Measurements from ENCODE around the gene BAIAP2L1.

The BAIAP2L1 gene

DNA sequence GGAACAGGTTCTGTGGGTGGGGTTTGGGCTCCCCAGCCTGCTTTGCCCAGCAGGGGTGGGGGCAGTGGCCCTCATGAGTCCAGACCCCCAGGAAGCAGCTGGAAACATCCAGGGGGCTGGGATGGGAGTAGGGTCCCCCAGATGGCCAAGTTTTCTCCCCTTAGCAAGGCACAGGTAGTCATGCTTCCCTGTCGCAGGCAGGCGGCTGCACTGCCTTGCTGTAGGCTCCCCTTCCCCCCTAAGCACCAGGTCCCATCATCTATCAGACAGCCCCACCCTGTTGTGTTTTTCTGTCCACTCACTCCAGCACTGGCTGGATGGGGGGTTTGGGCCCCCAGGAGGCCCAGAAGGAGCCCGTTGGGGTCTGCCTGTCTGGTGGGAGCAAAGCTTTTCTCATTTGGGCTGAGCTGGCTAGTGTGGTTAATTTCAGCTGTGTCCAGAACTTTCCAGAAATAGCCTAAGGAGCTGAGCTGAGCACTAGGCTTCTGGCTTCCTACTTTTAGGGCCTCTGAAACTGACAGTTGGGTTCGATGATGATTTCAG lies 111.5 kb downstream of the BAIAP2L1 start:
- no peak for DNase-seq

DNA sequence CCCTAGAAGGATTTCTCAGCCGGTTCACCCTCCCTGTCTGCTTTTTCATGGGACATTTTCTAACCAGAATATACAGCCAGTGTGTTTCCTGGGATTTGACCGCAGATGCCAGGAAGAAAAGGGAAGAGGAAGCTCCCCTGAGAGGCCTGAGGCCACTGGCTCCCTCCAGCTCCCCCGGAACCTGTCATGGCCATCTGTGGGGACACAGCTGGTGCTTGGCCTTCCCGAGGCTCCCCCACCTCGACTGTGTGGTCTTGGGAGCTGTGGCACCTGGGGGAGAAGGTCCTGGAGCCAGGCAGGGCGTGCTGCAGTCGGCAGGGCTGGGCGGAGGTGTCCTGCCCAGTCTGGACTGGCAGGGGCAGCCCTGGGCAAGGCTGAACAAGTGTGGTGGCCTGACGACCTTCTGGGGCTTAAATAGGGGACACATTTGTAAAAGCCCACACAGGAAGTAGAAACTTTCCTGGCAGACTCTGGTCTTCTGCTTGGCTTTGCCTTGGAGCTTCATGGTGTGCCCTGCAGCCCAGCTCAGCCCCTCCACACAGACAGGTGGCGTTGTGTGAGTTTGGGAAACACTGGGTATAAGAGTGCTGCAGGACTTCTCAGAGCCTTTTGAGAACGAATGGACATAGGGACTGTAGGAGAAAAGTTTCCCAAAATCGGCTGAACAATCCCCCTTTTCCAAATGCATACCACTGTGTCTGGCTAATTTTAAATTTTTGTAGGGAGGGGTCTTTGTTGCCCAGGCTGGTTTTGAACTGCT lies 112.6 kb downstream of the BAIAP2L1 start:
- DNase-seq = no peak

DNA sequence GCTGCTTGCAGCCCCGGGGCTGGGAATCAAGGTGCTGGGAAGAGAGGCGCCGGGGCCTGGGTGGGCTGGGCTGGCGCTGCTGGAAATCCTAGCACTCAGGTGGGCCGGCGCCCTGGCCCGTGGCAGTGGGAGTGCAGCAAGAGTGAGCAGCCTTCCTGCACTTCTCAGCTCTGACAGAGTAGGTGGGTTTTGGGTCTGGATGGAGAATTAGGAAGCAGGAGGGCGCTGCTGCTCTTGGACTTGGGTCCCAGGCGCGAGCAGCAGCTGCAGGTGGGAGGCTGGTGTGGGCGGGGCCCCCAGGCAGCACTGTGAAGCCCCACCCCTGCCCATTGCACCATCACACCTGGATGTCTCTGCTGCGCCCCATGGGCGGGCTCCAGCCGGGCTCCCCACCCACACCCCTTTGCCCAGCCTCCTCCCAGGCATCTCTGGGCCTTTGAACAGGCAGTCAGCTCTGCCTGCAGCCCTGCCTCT lies 113.4 kb downstream of the BAIAP2L1 start:
- no peak for DNase-seq

DNA sequence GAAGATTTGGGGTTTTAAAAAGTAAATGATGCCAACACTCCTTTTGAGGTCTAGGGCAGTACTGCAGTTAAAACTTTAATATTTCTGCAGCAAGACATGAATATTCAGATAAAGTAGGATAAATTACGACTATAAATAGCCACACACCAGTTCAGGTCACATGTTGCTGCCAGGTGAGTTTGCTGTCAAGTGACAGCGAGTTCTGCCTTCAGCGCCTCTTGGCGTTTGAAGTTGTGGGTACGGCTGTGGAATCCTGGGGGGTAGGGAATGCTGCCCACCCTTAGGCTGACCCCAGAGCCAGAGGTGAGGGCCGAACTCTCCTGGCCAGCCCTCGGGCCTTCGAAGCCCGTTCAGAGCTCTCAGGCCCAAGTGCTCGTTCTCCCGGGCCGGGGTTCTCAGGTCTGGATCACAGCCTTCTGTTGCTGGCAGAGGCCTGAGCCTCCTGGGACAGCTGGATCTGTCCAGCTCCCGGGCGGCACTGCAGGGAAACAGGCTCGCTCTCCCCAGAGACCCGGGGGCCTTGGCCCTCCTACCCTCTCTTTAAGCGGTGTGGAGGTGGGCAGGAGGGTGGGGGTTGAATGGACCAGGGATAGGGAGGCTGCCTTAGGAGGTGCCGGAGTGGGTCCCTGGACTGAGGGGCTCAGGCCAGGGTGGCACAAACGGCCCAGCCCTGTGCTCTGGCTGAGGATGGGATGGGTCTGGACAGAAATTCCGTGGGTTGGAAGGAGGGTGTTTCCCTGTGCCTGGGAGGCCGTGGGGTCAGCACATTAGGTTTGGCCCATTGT lies 114.0 kb downstream of the BAIAP2L1 start:
- no peak for DNase-seq

DNA sequence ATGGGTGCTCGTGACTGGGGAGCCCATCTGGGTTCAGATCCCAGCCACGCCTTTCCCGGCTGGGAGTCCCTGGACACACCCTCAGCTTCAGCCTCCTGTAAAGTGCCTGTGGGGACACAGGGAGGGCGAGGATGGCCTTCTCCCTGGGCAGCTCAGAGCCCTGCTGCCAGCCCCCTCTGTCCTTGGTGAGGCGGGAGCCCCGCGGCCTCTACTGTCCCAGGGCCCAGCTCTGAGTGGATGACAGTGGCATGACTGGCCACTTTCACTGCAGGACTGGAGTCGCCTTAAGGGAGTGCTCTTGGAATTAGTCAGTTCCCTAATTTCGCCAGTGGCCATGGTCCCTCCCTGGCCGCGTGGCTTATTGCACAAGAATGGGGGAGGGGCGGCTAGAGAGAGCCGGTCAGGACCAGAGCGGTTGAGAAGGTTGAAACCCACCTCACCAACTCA lies 114.8 kb downstream of the BAIAP2L1 start:
- DNase-seq = no peak

DNA sequence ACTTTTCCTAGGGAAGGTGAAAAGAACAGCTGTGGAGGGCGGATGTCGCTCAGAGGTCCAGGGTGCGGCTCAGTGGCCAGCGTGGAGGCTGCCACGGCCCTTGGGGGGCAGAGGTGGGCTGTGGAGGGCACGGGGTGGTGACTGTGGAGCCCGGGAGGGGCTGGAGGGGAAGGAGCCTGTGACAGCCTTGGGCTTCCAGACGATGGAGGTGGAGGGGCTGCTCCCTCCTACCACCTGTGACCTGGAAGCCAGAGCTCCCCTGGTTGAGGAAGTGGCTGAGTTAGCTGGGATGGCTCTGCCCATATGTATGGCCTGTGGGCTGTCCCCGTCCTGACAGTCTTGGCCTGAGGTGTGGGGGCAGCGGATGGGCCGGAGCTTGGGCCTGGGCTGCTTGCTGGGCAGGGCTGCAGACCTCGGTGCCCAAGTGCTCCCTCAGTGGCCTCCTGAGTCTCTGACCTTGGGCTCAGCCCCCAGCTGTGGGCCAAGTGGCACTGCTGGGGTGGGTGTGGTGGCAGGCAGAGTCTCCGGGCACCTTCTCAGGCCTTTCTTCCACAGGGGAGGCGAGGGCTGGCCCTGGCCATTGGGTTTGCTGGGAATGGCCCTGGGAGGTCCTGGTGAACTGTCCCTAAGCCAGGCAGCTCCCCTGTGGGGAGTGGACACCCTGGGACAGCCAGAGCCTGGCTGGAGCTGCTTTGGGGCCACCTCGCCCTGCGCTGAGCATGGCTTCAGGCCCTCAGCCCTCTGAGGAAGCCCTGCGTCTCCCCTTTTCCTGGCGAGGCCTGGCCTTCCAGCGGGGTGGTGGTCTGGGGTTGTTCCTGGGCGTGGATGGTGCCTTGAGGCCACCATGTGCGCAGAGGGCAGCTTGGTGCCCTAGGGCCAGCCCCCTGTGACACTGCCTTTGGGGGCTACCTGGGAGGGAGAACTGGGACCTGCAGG lies 115.5 kb downstream of the BAIAP2L1 start:
- DNase-seq = no peak

DNA sequence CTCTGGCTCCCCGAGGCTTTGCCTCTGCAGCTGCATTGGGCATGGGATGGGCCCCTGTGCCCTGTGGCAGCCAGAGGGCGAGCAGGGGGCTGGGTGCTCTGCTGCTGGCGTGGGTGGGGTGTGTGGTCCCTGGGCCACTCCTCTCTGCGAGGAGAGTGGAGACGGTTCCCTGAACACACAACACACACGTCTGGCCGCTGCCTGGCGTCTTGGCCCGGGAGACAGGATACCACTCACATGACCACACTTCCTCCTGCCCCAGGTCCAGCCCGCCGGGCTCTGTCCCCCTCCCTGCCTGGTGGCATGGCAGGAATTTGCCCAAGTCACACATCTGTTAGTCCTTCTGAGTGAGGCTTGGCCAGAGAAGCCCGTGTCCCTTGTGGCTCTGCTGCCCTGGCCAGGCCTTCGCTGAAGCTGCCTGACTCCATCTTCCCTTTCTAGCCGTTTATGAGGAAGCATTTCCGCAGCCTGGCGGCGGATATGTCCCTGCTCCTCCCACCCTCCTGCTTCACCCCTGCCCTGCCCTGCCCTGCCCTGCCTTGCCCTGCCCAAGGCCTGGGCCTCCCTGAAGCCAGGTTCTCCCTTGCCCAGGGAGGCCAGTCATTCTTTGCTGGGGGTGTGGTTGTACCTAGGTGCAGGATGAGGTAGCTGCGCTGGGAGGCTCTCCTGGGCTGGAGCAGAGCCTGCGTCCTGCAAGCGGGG lies 116.4 kb downstream of the BAIAP2L1 start:
- no peak for DNase-seq

DNA sequence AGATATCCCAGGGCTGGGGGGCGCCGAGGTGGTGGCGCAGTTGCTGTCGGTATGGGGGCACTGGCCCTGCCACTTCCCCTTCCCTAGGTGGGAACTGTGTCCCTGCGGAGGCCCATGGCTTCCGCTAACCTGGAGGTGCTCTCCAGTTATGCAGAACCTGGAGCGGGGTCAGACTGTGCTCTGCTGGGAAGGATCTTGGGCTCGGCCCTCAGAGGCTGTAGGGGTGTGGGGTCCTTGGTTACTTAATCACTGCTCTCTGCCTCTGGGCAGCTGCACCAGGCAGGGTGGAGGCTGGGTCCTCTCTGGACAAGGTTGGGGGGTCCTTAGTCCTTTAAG lies 117.0 kb downstream of the BAIAP2L1 start:
- DNase-seq = no peak

DNA sequence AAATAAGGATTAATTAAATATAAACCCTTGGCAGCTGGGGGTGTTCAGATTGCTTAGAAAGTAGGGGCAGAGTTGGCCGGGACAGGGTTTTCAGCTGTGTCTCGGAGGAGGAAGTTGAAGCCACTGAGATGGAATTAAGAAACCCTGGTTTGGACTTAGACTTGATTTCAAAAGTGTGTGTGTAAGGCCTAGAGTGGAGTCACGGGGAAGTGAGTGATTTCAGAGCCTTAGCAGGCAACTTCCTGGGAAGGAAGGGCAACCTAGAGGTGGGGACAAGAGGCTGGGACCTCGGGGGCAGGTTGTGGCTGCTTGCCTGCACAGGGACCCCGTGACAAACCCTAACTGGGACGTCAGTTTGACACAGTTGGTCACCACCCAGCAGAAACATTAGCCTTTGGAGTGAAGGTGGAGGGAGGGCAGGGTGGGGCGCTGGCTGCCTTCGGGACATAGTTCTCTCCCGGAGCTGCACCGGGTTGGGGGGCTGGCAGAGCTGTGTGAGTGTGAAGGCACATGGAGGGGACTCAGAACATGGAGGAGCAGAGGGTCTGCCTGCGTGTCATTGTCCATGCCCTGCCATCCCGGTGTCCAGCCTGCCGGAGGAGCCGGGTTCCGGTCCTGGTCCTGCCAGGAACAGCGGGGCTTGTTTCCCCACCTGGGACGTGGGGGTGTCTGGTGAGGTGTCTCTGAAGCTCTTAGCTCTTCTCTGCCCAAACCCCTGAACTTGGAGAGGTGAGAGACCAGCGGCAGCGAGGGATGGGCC lies 117.6 kb downstream of the BAIAP2L1 start:
- DNase-seq = no peak

DNA sequence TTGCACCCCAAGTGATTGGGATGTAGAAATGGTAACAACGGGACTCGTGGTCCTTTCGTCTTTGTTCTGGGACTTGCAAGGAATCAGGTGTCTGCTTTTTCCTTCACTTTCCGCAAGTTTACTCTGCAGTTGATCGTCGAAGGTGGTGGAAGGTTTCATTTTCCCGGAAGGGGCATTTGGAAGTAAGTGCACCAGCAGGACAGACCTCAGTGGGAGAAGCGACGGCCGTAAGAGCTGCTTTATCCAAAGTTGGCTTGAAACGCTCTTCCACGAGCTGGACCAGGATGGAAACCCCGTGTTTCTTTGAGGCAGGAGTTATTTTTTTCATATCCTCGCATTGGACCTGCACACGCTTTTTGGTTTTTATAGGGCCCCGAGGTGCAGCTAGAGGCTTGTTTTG lies 118.2 kb downstream of the BAIAP2L1 start:
- no peak for DNase-seq

DNA sequence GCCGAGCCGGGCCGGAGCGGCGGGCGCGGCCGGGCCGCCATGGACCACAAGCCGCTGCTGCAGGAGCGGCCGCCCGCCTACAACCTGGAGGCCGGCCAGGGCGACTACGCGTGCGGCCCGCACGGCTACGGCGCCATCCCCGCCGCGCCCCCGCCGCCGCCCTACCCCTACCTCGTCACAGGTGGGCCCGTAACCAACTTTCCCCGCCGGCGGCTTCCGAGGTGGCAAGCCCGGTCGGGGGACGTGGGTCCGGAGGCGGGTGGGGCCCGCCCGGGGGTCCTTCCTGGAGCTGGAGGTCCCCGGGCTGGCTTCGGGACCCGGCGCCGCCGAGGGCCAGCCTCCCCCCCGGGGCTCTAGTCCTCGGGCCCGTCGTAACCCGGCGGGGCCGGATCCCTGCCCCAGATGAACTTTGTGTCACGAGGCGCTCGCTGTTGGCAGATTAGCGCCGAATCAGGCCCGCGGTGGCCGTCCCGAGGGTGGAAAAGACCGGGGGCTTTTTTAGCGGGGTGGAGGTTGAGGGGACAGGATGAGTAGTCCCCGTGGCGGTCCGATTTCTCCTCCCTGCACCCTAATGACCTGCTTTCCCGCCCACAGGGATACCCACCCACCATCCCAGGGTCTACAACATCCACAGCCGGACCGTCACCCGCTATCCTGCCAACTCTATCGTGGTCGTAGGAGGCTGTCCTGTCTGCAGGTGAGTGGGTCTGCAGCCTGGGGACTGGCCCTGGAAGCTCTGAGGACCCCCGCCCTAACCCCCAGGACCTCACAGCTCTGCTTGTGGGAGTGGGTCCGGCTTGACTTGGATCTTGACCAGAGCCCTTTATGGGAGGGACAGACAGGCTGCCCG lies 118.9 kb downstream of the BAIAP2L1 start:
- DNase-seq = peak in 3 of 5 donors; percentile 11 to 47 (median 38)

DNA sequence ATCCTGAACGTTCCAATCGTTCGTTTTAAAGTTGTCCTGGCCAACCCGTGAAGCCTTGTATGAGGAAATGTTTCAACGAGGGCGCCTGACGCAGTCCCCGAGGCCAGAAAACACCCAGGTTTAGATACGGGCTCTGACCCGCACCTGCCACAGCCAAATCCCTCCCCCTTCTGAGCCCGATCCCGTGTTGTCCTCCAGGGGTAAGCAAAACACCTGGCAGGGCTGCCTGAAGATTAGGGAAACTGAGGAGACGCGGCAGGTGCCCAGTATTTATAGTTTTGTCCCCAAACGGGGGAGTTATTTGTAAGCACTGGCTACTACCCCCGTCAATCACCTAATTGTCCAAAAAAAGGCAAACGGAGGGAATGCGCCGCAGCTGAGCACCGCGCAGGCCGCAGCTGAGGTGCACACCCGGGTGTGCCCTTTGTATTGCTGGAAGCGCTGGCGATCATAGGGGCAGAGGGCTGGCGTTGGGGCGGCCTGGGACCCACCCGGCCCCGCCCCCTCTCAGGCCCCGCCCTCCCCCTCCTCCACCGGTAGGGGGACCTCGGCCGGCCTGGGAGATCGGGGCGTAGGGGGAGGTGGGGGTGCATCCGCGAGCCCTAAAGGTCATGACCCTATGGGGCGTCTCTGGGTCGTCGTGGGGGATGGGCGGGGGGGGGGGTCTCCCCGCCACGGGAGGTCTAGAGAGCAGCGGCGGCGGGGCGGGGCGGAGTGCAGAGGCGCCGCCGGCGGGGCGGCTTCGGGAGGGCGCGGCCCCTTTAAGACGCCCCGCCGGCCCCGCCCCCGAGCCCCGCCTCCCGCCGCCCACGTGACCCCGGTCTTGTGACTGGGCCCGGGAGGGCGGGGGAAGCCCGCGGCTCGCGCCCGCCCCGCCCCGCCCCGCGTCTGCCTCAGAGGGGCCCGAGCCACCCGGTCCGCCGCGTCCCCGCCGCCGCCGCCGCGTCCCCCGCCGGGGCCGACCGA lies 119.8 kb downstream of the BAIAP2L1 start, which contains the start of gene BRI3:
Gene BRI3, plus strand, starts transcription at position 896 of the 966 bp plus-strand sequence. CDS start 110 bp downstream, outside the sequence.
- peak; percentile 88 to 93 (median 90) for DNase-seq

DNA sequence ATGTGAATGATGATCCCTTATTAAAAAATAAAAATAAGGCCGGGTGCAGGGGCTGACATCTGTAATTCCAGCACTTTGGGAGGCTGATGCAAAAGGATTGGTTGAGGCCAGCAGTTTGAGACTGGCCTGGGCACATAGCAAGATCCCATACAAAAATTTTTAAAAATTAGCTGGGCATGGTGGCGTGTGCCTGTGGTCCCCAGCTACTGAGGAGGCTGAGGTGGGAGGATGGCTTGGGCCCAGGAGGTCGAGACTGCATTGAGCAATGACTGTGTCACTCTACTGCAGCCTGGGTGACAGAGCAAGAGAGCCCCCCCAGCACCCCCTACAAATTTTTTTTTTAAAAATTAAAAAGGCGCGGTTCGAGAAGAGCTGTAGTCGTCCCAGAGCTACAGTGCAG lies 120.6 kb downstream of the BAIAP2L1 start:
- no peak for DNase-seq

DNA sequence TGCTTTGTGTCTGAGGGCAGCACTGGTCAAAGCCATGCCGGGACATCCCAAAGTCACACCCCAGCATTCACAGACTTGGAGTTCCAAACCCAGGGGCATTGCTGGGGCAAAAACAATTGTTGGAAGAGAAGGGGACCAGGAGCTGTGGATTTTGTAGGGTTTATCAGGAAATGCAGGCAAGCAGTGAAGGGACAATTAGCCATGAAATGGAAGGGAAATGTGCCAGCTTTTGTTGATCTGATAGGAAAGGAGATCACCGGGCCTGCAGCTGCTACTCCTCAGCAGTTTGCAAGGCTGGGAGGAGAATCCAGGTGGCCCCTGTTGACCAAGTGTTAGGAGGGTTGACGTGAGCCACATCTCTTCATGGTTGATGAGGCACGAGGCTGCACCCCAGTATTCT lies 122.0 kb downstream of the BAIAP2L1 start:
- DNase-seq = no peak

DNA sequence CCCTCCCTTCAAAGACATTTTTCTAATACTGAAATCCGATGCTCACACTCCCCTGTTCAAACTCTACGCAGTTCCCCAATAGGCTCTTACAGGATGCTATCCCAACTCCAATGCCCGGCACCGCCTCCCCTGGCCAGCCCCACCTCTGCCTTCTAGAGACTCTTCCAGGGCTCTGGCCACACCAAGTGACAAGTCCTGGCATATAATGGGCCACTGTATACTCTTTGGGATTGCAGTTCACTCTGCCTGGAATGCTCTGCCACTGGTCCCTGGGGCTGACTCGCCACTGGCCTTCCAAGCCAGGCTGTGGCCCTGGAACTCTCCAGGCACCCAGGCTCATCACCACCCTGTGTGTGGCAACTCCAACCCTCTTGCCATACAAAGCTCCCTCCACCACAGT lies 122.5 kb downstream of the BAIAP2L1 start:
- DNase-seq = no peak

DNA sequence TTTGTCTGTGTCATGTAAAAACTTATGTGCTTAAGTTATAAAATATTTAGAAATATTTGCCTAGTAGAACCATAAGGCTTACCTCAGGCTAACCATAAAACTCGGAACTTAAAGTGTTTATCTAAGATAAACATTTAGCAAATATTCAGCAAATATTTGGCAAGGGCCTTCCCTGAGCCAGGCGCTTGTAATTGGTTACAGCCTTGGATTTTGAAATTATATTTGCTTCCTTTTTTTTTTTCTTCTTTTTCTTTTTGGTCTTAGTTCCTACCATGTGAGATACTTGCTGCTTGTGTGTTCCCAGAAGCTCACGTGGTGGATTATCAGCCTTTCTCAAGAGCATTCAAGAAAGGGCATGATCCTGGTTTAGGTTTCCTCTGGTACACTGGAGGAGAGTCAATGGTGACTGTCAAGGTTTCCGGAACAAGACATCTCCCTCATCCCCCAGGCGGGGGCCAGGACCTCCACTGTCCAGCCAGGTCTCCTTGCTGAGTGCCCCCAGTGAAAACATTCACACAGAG lies 124.6 kb downstream of the BAIAP2L1 start:
- no peak for DNase-seq

DNA sequence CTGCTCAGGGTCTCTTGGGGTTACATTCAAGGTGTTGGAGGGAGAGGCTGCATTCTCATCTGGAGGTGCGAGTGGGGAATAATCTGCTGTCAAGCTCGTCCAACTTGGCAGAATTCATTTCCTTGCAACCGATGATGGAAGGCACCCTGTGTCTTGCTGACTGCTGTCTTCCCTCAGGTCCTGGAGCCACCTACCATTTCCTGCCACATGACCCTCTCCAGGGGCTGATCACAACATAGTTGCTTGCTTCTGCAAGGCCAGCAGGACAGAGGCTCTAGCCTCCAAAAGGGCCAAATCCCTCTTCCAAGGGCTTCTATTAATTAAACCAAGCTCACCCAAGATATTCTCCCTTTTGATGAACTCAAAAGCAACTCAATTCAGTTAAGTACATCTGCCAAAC lies 133.6 kb downstream of the BAIAP2L1 start:
- DNase-seq = no peak

DNA sequence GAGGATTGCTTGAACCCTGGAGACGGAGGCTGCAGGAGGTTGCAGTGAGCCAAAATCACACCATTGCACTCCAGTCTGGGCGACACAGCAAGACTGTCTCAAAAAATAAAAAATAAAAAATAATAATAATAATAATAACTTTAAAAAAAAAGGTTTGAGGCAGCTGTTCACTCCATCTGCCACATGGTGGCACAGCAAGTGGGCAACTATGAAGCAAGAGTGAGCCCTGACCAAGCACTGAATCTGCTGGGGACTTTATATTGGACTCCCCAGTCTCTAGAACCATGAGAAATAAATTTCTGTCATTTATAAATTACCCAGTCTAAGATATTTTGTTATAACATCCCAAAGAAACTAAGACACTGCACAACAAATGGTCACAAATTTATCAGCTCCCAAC lies 134.1 kb downstream of the BAIAP2L1 start:
- no peak for DNase-seq

DNA sequence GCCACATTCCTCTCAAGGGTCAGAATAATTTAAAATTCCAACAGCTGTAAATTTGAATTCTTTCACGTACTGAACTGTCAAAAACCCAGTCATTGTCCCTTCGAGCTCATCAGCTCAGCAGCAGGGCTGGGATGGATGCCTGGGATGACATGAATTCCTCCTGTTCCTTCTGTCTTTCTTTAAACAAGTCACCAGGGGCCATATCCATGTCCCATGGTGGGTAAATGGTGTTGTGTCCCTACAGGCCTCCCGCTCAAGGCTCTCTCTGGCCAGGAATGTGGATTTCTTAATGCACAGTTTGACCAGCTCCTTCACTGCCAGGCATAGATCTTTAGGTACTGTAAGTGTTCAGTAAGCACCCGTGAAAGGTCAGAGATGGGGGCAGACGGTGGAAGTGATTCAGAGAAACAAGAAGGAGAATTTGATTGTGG lies 135.0 kb downstream of the BAIAP2L1 start:
- no peak for DNase-seq

Measured in T-helper 1 cell (primary cell).